GF-D8 (cell line): ENCODE data around the gene SH3PXD2A.
"Not testable (repeated sequence)": the region's sequence is repeated elsewhere in the genome, so short reads cannot be mapped to it uniquely, and the experiment has no call there.

Experiments used
- DNase-seq: peaks from one replicate; lab custom pipeline; 2025; lab: John Stamatoyannopoulos, UW

SH3PXD2A gene

DNA sequence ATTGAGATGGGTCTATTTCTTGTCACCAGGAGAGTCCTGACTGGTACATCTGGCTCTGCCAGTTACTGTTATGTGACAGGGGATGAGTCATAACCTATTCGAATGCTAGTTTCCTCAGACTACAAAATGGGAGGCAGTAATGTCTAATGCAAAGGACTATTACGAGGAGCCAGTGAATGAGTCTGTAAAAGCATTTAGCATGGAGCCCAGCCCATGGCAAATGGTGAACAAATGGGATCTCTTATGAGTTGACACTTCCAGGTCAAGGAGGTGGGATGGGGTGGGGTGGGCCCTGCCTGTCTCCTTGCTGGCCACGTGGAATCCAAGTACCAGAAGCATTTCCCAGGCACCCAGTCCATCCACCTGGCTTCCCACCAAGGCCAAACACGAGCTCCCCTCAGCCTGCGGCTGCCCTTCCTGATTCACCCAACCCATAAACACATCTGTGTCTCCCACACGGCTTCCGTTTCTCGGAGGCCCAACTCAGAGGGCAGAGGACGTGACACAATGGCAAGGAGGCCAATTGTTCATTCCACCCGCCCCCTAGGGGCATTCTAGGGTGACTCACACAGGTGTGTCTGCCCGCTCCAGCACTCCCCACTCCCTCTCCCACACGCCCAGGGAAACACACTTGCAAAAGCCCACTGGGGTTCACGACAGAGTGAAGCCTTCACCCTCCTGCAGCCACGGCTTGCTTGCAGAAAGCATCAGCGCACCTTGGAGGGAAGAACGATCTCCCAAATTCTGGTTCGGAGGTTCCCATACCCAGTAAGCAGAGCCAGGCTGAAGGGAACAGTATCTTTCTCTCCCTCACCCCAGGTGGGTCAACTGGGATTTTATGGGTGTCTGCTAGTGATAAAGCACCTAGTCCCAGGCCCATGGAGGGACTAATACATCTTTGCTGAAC is 109.8 kb downstream of the SH3PXD2A start:
- no peak for DNase-seq

GRCh38 chr10:103742824-103743223 is 112.6 kb downstream of the SH3PXD2A start:
- DNase-seq = no peak

DNA sequence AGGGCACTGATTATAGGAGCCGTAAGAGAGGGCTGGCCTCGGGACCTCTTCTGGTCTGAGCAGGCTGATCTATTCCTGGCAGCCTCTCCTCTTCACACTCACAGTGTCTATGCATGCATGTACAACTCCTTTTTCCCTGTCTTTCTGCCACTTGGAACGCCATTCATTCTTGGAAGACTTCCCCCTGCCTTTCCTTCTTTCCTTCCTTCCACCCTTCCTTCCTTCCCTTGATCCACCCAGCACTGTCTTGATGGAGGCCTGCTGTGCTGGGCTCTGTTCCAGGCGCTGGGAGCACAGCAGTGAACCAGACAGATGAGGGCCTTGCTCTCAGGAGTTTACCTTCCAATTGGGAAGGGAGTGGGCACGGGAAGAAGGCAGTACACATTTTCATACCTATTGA is 114.8 kb downstream of the SH3PXD2A start:
- no peak for DNase-seq

GRCh38 chr10:103739039-103739764 is 116.2 kb downstream of the SH3PXD2A start:
- DNase-seq = no peak

- no peak for DNase-seq
Measured at GRCh38 chr10:103737735-103738367, 117.5 kb downstream of the SH3PXD2A start.

- DNase-seq = no peak
Measured at GRCh38 chr10:103736763-103737162, 118.6 kb downstream of the SH3PXD2A start.

GRCh38 chr10:103736044-103736443 is 119.3 kb downstream of the SH3PXD2A start:
- no peak for DNase-seq

GRCh38 chr10:103734731-103735130 is 120.6 kb downstream of the SH3PXD2A start:
- no peak for DNase-seq

- DNase-seq = no peak
Measured at GRCh38 chr10:103733045-103733419, 122.3 kb downstream of the SH3PXD2A start.

DNA sequence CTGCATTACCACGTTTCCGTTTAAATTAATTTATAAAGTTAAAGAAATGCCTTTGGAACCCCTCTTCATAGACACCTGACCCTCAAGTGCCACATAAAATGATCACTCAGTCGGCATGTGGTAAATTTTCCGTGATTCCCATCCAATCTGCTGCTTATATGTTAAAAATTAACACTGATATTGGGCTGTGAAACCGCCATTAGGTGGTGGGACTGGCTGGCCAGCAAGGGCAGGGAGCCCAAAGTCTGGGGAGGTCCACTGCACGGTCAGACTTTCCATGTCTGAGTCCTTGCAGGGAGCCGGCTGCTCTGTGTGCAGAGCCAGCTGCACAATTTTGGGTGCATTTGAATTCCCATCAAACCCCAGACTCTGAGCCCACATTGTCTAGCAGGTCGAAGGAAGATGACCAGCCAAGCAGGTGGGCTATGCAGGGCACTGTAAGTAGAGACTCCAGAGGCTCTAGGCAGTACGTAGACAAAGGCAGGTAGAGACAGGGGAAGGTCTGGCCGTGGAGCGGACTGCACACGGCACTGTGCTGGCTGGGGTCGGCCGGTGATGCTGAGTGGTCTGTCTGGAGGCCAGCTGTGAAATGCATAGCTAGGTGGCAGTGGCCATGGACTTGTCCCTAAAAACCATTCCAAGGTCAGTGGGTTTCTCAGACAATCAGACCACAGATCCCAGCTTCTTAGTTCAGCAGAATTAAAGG is 122.9 kb downstream of the SH3PXD2A start:
- DNase-seq = no peak

- DNase-seq = no peak
Measured at GRCh38 chr10:103731609-103732270, 123.6 kb downstream of the SH3PXD2A start.

GRCh38 chr10:103731026-103731425 is 124.3 kb downstream of the SH3PXD2A start:
- not testable (repeated sequence) for DNase-seq

GRCh38 chr10:103729851-103730250 is 125.5 kb downstream of the SH3PXD2A start:
- DNase-seq = no peak

GRCh38 chr10:103727991-103728689 is 127.2 kb downstream of the SH3PXD2A start:
- DNase-seq = no peak

DNA sequence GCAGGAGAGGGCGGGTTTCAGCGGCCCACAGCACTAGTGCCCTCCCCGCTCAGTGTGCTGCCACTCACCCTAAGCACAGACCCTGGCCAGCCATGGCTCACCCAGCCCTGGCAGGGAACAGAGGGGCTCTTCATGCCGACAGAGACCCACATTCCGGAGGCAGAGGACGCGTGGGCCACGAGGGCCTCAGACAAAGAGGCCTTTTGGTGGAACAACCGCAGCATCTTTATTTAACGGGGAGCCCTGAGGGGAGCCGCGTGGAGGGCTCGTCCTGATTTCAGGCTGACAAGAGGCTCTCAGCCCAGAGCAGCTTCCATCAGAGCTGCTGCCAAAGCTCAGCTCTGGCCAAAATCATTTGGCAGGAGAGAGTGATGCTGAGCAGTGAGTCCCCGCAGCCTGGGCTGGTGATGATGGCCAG is 127.8 kb downstream of the SH3PXD2A start:
- DNase-seq = no peak

- DNase-seq = no peak
Measured at GRCh38 chr10:103726637-103727036, 128.7 kb downstream of the SH3PXD2A start.

GRCh38 chr10:103725242-103725641 is 130.1 kb downstream of the SH3PXD2A start:
- DNase-seq = no peak

DNA sequence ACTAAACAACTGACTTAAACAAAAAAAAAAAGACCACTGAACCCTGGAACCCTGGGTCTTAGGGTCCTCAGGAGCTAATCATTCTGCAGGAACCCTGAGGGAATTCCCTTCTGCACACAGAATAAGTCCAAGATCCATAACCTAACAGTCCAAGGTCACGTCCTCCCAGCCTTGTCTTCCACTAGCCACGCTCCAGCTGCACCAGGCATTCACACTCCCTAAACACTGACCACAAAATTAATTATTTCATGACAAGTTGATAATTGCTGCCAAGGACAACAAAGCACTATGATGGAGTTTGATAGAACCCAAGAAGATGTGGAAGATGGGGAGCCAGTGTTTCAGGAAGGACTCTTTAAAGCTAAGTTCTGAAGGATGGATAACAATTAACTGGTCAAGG is 130.6 kb downstream of the SH3PXD2A start:
- no peak for DNase-seq

DNA sequence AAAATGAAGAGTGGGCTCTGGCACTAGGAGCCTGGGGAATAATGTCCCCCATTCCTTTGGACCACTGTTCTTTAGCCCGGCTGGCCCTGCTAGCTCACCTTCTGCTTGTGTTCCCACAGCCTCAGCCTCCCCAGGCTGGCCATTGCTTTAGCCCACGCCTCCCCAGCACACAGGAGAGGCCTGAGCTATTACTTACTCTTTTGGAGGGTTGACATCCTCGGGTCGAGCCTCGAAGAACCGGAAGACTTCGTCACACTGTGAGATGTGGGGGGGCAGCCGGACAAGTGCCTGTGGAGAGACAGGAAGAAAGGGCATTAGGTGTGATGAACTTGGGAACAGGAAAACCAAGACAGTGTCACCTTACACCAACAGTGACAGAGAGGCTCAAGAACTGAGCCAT is 131.3 kb downstream of the SH3PXD2A start:
- no peak for DNase-seq

DNA sequence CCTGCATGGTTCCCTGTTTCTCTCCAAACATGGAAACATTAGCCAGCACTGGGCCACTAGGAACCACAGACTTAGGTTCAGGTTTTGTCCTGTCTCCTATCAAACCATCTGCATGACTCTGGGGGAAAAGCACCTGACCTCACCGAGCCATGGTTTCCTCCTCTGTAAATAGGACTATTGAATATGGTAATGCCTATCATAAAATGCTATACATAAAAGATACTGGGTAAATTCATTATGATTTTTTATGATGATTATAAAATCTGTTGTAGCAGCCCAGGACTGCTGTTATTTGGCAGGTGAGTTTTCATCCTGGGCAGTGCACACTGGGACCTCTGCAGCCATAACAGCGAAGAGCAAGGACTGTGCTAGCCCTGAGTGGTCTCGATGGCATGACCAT is 131.8 kb downstream of the SH3PXD2A start:
- no peak for DNase-seq

DNA sequence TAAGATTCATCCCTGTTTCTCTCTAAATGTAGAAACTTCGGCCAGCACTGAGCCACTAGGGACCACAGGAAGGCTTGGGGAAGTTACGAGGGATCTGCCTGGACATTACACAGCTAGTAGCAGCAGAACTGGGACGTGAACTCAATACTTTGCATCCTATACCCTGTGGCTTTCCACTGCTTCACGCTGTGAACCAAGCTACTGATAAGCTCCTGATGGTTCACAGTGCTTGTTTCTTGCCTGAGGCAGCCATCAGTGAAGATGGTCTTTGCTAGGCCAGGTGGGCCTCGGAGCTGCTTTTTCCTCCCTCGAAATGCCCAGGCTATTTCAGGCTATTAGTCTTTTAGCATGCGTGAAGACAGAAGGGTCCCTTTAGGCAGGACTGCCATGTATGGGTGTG is 132.7 kb downstream of the SH3PXD2A start:
- no peak for DNase-seq
